Activated naive CD4-positive, alpha-beta T cell treated with anti-CD3 and anti-CD28 coated beads, Interleukin-2, amount 50 U/mL, for 24 hours (primary cell): ENCODE measurements around the gene SLC22A7.
A peak's percentile ranks its signal among the peaks of the same experiment; 100 is the strongest.

ENCODE experiments used
- H3K27ac Mint-ChIP-seq: one replicate; pipeline ENCODE4 v1.8.0; 2021; ENCODE audit warnings: mild to moderate bottlenecking, mixed read lengths
- H3K27me3 Mint-ChIP-seq: one replicate; pipeline ENCODE4 v1.8.0; 2021; ENCODE audit warnings: mixed read lengths
- H3K36me3 Mint-ChIP-seq: one replicate; pipeline ENCODE4 v1.8.0; 2021; ENCODE audit warnings: mixed read lengths
- H3K4me1 Mint-ChIP-seq: one replicate; pipeline ENCODE4 v1.8.0; 2021; ENCODE audit warnings: mixed read lengths
- H3K4me3 Mint-ChIP-seq: one replicate; pipeline ENCODE4 v1.8.0; 2021; ENCODE audit warnings: mild to moderate bottlenecking, mixed read lengths
- H3K9me3 Mint-ChIP-seq: one replicate; pipeline ENCODE4 v1.8.0; 2021; ENCODE audit warnings: mixed read lengths

The SLC22A7 gene

GRCh38 chr6:43262000-43262779 lies 35.9 kb upstream of the SLC22A7 start:
- Mint-ChIP-seq H3K4me1 (no peaks in the 10 kb centered on the region), H3K4me3 (no peak overlapping the region), H3K36me3 (no peaks in the 10 kb centered on the region), H3K27me3 (no peaks in the 10 kb centered on the region), H3K9me3 (no peaks in the 10 kb centered on the region), H3K27ac (no peak overlapping the region)

- no peak overlapping the region for H3K4me3 Mint-ChIP-seq
- H3K9me3 Mint-ChIP-seq = no peaks in the 10 kb centered on the region
- H3K27ac Mint-ChIP-seq = no peak overlapping the region
- no peaks in the 10 kb centered on the region for H3K27me3 Mint-ChIP-seq
- H3K36me3 Mint-ChIP-seq = no peaks in the 10 kb centered on the region
- no peaks in the 10 kb centered on the region for H3K4me1 Mint-ChIP-seq
Observed at GRCh38 chr6:43262780-43263313, 35.2 kb upstream of the SLC22A7 start.

- peaks cover under 1% of the 10 kb centered on the region for H3K27me3 Mint-ChIP-seq
- H3K9me3 Mint-ChIP-seq = no peaks in the 10 kb centered on the region
- no peaks in the 10 kb centered on the region for H3K36me3 Mint-ChIP-seq
- H3K27ac Mint-ChIP-seq = peak overlapping the region; percentile 36
- no peak overlapping the region for H3K4me3 Mint-ChIP-seq
- H3K4me1 Mint-ChIP-seq = no peaks in the 10 kb centered on the region
Observed at GRCh38 chr6:43263314-43264178, 34.5 kb upstream of the SLC22A7 start.

- Mint-ChIP-seq H3K9me3 (no peaks in the 10 kb centered on the region), H3K27me3 (peaks cover 2% of the 10 kb centered on the region), H3K4me3 (no peak overlapping the region), H3K4me1 (peaks cover 6% of the 10 kb centered on the region), H3K27ac (peak overlapping the region; percentile 25), H3K36me3 (no peaks in the 10 kb centered on the region)
Observed at GRCh38 chr6:43264599-43265145, 33.4 kb upstream of the SLC22A7 start.

GRCh38 chr6:43265564-43265963 lies 32.5 kb upstream of the SLC22A7 start:
- Mint-ChIP-seq H3K36me3 (no peaks in the 10 kb centered on the region), H3K4me3 (no peak overlapping the region), H3K27me3 (peaks cover 2% of the 10 kb centered on the region), H3K27ac (no peak overlapping the region), H3K9me3 (no peaks in the 10 kb centered on the region), H3K4me1 (peaks cover 10% of the 10 kb centered on the region)

GRCh38 chr6:43267619-43268354 lies 30.3 kb upstream of the SLC22A7 start:
- peaks cover 2% of the 10 kb centered on the region for H3K27me3 Mint-ChIP-seq

GRCh38 chr6:43268355-43268700 lies 29.7 kb upstream of the SLC22A7 start:
- no peak overlapping the region for H3K4me3 Mint-ChIP-seq
- peaks cover 10% of the 10 kb centered on the region for H3K4me1 Mint-ChIP-seq
- no peak overlapping the region for H3K27ac Mint-ChIP-seq
- H3K9me3 Mint-ChIP-seq = no peaks in the 10 kb centered on the region
- H3K27me3 Mint-ChIP-seq = peaks cover 2% of the 10 kb centered on the region
- H3K36me3 Mint-ChIP-seq = no peaks in the 10 kb centered on the region

More at GRCh38 chr6:43267619-43268354, 30.3 kb upstream of the SLC22A7 start:
- Mint-ChIP-seq H3K36me3 (no peaks in the 10 kb centered on the region), H3K4me3 (no peak overlapping the region), H3K4me1 (peaks cover 10% of the 10 kb centered on the region), H3K27ac (no peak overlapping the region), H3K9me3 (no peaks in the 10 kb centered on the region)

GRCh38 chr6:43268782-43269272 lies 29.2 kb upstream of the SLC22A7 start:
- H3K4me1 Mint-ChIP-seq = peaks cover 10% of the 10 kb centered on the region
- no peaks in the 10 kb centered on the region for H3K36me3 Mint-ChIP-seq
- no peaks in the 10 kb centered on the region for H3K9me3 Mint-ChIP-seq
- peak overlapping the region; percentile 63 for H3K27ac Mint-ChIP-seq
- H3K4me3 Mint-ChIP-seq = peak overlapping the region; percentile 71
- H3K27me3 Mint-ChIP-seq = peaks cover 2% of the 10 kb centered on the region

GRCh38 chr6:43269273-43270007 lies 28.6 kb upstream of the SLC22A7 start:
- H3K36me3 Mint-ChIP-seq = no peaks in the 10 kb centered on the region
- H3K27me3 Mint-ChIP-seq = peaks cover 2% of the 10 kb centered on the region
- peaks cover 10% of the 10 kb centered on the region for H3K4me1 Mint-ChIP-seq
- peak overlapping the region; percentile 63 for H3K27ac Mint-ChIP-seq
- no peaks in the 10 kb centered on the region for H3K9me3 Mint-ChIP-seq
- peak overlapping the region; percentile 71 for H3K4me3 Mint-ChIP-seq

GRCh38 chr6:43271103-43271815 lies 26.8 kb upstream of the SLC22A7 start:
- H3K27me3 Mint-ChIP-seq = peaks cover 3% of the 10 kb centered on the region
- no peaks in the 10 kb centered on the region for H3K36me3 Mint-ChIP-seq
- peaks cover 15% of the 10 kb centered on the region for H3K4me1 Mint-ChIP-seq
- no peak overlapping the region for H3K4me3 Mint-ChIP-seq
- H3K27ac Mint-ChIP-seq = no peak overlapping the region
- no peaks in the 10 kb centered on the region for H3K9me3 Mint-ChIP-seq

GRCh38 chr6:43271944-43272343 lies 26.1 kb upstream of the SLC22A7 start:
- Mint-ChIP-seq H3K27me3 (peaks cover 3% of the 10 kb centered on the region), H3K9me3 (no peaks in the 10 kb centered on the region), H3K36me3 (no peaks in the 10 kb centered on the region), H3K4me3 (no peak overlapping the region), H3K27ac (peak overlapping the region; percentile 55), H3K4me1 (peaks cover 16% of the 10 kb centered on the region)

GRCh38 chr6:43273707-43274106 lies 24.4 kb upstream of the SLC22A7 start:
- H3K9me3 Mint-ChIP-seq = no peaks in the 10 kb centered on the region
- H3K36me3 Mint-ChIP-seq = no peaks in the 10 kb centered on the region
- no peak overlapping the region for H3K27ac Mint-ChIP-seq
- peaks cover 16% of the 10 kb centered on the region for H3K4me1 Mint-ChIP-seq
- peaks cover 1% of the 10 kb centered on the region for H3K27me3 Mint-ChIP-seq
- H3K4me3 Mint-ChIP-seq = no peak overlapping the region

- H3K36me3 Mint-ChIP-seq = no peaks in the 10 kb centered on the region
- H3K9me3 Mint-ChIP-seq = no peaks in the 10 kb centered on the region
- peaks cover 10% of the 10 kb centered on the region for H3K4me1 Mint-ChIP-seq
- H3K27me3 Mint-ChIP-seq = peaks cover 1% of the 10 kb centered on the region
- H3K4me3 Mint-ChIP-seq = peak overlapping the region; percentile 73
- peak overlapping the region; percentile 23 for H3K27ac Mint-ChIP-seq
Observed at GRCh38 chr6:43274127-43274915, 23.7 kb upstream of the SLC22A7 start.
